ENCODE results near the gene ESYT2. TPM values are rescaled to one million over a fixed set of nuclear protein-coding genes. Genes with fewer than 3 reads are reported as not detected.

The ESYT2 gene
- total RNA-seq, 1 donor from 2014 or later, result 60.9 TPM

DNA sequence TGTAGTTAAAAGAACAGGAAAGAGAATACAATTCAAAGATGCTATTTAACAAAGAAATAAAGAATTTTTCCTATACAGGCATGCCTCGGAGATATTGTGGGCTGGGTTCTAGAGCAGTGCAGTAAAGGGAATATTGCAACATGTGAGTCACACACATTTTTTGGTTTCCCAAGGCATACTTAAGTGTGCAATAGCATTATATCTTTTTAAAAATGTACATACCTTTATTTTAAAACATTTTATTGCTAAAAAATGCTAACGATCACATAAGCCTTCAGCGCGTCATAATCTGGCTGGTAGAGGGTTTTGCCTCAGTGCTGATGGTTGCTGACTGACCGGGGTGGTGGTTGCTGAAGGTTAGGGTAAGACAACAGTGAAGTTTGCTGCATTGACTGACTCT is 54.4 kb downstream of the ESYT2 start:
- FAIRE-seq, result no peak

DNA sequence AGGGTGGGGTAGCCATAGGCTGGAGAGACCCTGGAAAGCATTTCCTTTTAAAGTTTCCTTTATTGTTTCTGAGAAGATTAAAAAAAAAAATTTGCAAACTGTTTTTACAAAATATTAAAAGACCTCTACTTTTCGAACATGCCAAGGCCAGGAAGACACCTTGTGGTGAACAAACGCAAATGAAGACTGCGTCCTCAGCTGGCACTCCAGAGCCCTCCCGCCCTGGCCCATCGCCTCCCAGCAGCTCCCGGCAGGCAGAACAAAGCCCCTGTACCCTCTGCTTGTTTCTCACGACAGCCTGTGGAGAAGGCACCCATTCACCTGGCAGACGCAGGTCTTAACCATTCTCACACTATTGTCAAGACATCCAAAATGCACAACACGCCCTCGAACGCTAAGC is 56.4 kb downstream of the ESYT2 start:
- Histone ChIP-seq H3K9ac (ENCODE audit: low read length) (no peak overlapping the region), H3K4me2 (ENCODE audit: low read length) (no peak overlapping the region), H3K4me1 (ENCODE audit: insufficient read depth, low read length) (no peaks in the 10 kb centered on the region), H3K36me3 (ENCODE audit: insufficient read depth, low read length) (peaks cover 16% of the 10 kb centered on the region), H2AFZ (ENCODE audit: low read depth, low read length) (no peak overlapping the region), H3K4me3 (ENCODE audit: insufficient read depth, low read depth, low read length) (no peak overlapping the region), H3K27ac (ENCODE audit: low read depth, low read length) (no peak overlapping the region), H3K79me2 (ENCODE audit: insufficient read depth, low read length) (no peaks in the 10 kb centered on the region), H4K20me1 (ENCODE audit: insufficient read depth, low read length) (peaks cover 7% of the 10 kb centered on the region), H3K27me3 (ENCODE audit: insufficient read depth, low read length) (no peaks in the 10 kb centered on the region), H3K9me3 (ENCODE audit: insufficient read depth, low read depth, low read length) (no peaks in the 10 kb centered on the region)
- DNase-seq (ENCODE audit: low read depth) (no peak), FAIRE-seq (no peak)
- Mint-ChIP-seq H3K27ac (ENCODE audit: unreplicated experiment) (no peak overlapping the region), H3K36me3 (ENCODE audit: low read depth, unreplicated experiment) (peaks cover 8% of the 10 kb centered on the region), H3K4me3 (ENCODE audit: unreplicated experiment) (no peak overlapping the region), H3K9me3 (ENCODE audit: unreplicated experiment) (no peaks in the 10 kb centered on the region), H3K4me1 (ENCODE audit: low read depth, unreplicated experiment) (peaks cover 5% of the 10 kb centered on the region), H3K27me3 (ENCODE audit: low read depth, unreplicated experiment) (no peaks in the 10 kb centered on the region)
- TF ChIP-seq, protein P1, sequence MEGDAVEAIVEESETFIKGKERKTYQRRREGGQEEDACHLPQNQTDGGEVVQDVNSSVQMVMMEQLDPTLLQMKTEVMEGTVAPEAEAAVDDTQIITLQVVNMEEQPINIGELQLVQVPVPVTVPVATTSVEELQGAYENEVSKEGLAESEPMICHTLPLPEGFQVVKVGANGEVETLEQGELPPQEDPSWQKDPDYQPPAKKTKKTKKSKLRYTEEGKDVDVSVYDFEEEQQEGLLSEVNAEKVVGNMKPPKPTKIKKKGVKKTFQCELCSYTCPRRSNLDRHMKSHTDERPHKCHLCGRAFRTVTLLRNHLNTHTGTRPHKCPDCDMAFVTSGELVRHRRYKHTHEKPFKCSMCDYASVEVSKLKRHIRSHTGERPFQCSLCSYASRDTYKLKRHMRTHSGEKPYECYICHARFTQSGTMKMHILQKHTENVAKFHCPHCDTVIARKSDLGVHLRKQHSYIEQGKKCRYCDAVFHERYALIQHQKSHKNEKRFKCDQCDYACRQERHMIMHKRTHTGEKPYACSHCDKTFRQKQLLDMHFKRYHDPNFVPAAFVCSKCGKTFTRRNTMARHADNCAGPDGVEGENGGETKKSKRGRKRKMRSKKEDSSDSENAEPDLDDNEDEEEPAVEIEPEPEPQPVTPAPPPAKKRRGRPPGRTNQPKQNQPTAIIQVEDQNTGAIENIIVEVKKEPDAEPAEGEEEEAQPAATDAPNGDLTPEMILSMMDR (IDR thresholded peaks at IDR 0.05; ENCODE audit: insufficient read depth, low read depth, low read length), result no peak
- no peak for TF ChIP-seq EZH2 (IDR thresholded peaks at IDR 0.05; ENCODE audit: insufficient read depth, low read length)

More for the DNA sequence above, 54.4 kb downstream of the ESYT2 start:
- no peaks in the 10 kb centered on the region for H3K9me3 Mint-ChIP-seq (ENCODE audit: unreplicated experiment)
- H3K27ac Mint-ChIP-seq (ENCODE audit: unreplicated experiment), result no peak overlapping the region
- Histone ChIP-seq H3K79me2 (ENCODE audit: insufficient read depth, low read length) (no peaks in the 10 kb centered on the region), H3K27me3 (ENCODE audit: insufficient read depth, low read length) (no peaks in the 10 kb centered on the region), H3K9me3 (ENCODE audit: insufficient read depth, low read depth, low read length) (no peaks in the 10 kb centered on the region), H2AFZ (ENCODE audit: low read depth, low read length) (no peak overlapping the region), H4K20me1 (ENCODE audit: insufficient read depth, low read length) (peaks cover 15% of the 10 kb centered on the region), H3K4me2 (ENCODE audit: low read length) (no peak overlapping the region), H3K4me1 (ENCODE audit: insufficient read depth, low read length) (no peaks in the 10 kb centered on the region), H3K27ac (ENCODE audit: low read depth, low read length) (no peak overlapping the region), H3K36me3 (ENCODE audit: insufficient read depth, low read length) (peaks cover 12% of the 10 kb centered on the region), H3K4me3 (ENCODE audit: insufficient read depth, low read depth, low read length) (no peak overlapping the region), H3K9ac (ENCODE audit: low read length) (no peak overlapping the region)
- H3K36me3 Mint-ChIP-seq (ENCODE audit: low read depth, unreplicated experiment), result peaks cover 4% of the 10 kb centered on the region
- H3K4me1 Mint-ChIP-seq (ENCODE audit: low read depth, unreplicated experiment), result peaks cover 10% of the 10 kb centered on the region
- no peak for DNase-seq (ENCODE audit: low read depth)
- no peaks in the 10 kb centered on the region for H3K27me3 Mint-ChIP-seq (ENCODE audit: low read depth, unreplicated experiment)
- TF ChIP-seq EZH2 (IDR thresholded peaks at IDR 0.05; ENCODE audit: insufficient read depth, low read length), result no peak
- TF ChIP-seq, protein P1 (IDR thresholded peaks at IDR 0.05; ENCODE audit: insufficient read depth, low read depth, low read length), result no peak
- H3K4me3 Mint-ChIP-seq (ENCODE audit: unreplicated experiment), result peak overlapping the region; percentile 40

DNA sequence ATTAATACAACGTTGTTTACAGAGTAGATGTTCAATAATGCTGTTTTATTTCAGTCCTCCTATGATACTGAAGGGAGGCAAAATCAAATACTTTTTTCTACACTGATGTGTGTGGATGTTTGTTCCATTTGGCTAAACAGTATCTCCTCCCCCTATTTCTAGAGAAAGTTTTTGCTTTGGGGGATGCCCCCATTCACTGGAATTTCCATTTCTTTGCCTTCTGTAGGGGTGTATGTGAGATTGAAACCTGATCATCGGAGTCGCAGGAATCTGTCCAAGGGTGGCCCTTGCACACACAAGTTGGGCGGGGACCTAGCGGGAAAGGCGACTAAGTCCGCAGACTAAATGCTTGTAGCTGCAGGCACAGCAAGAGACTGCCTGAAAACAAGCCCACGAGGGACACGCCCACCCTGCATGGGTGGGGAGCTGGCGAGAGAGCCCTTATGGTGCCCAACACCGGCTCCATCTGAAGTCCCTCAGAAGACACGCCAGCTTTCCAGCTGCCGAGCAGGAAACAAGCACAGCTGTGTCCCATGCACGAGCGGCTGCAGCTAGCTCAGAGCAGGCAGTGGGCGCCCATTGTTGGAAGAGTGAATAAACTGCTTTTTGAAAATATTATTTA is 58.0 kb downstream of the ESYT2 start:
- Mint-ChIP-seq H3K27ac (ENCODE audit: unreplicated experiment) (no peak overlapping the region), H3K4me1 (ENCODE audit: low read depth, unreplicated experiment) (peaks cover 5% of the 10 kb centered on the region), H3K9me3 (ENCODE audit: unreplicated experiment) (no peaks in the 10 kb centered on the region), H3K27me3 (ENCODE audit: low read depth, unreplicated experiment) (no peaks in the 10 kb centered on the region), H3K4me3 (ENCODE audit: unreplicated experiment) (no peak overlapping the region), H3K36me3 (ENCODE audit: low read depth, unreplicated experiment) (peaks cover 7% of the 10 kb centered on the region)
- no peak for DNase-seq (ENCODE audit: low read depth)
- H3K27me3 ChIP-seq (ENCODE audit: insufficient read depth, low read length), result no peaks in the 10 kb centered on the region
- H3K4me2 ChIP-seq (ENCODE audit: low read length), result no peak overlapping the region
- H3K79me2 ChIP-seq (ENCODE audit: insufficient read depth, low read length), result no peaks in the 10 kb centered on the region
- TF ChIP-seq, protein P1 (IDR thresholded peaks at IDR 0.05; ENCODE audit: insufficient read depth, low read depth, low read length), result no peak
- no peak for TF ChIP-seq EZH2 (IDR thresholded peaks at IDR 0.05; ENCODE audit: insufficient read depth, low read length)
- H2AFZ ChIP-seq (ENCODE audit: low read depth, low read length), result no peak overlapping the region
- no peak overlapping the region for H3K4me3 ChIP-seq (ENCODE audit: insufficient read depth, low read depth, low read length)
- no peaks in the 10 kb centered on the region for H4K20me1 ChIP-seq (ENCODE audit: insufficient read depth, low read length)
- H3K4me1 ChIP-seq (ENCODE audit: insufficient read depth, low read length), result no peaks in the 10 kb centered on the region
- H3K9me3 ChIP-seq (ENCODE audit: insufficient read depth, low read depth, low read length), result no peaks in the 10 kb centered on the region
- H3K36me3 ChIP-seq (ENCODE audit: insufficient read depth, low read length), result peaks cover 16% of the 10 kb centered on the region
- no peak overlapping the region for H3K27ac ChIP-seq (ENCODE audit: low read depth, low read length)
- no peak overlapping the region for H3K9ac ChIP-seq (ENCODE audit: low read length)
- FAIRE-seq, result no peak

All from astrocyte (in vitro differentiated cells and primary cell).